Muscle of leg (tissue), 11 donors: ENCODE results near the gene TMEM79. TPM values are rescaled to one million over a fixed set of nuclear protein-coding genes. Genes with fewer than 3 reads are reported as not detected.
"Not testable (repeated sequence)": the region's sequence is repeated elsewhere in the genome, so short reads cannot be mapped to it uniquely, and the experiment has no call there.

Experiments used
- DNase-seq: peaks from one replicate; pipeline ENCODE4 v3.0.0; 2013
- H3K27ac ChIP-seq: one replicate; pipeline ENCODE4 v1.5.1; 2013; ENCODE audit warnings: mild to moderate bottlenecking, low read length, control low read depth
- H3K27me3 ChIP-seq: one replicate; pipeline ENCODE4 v1.6.1; 2013; ENCODE audit warnings: low read length; ENCODE audit not compliant: control insufficient read depth, insufficient read depth
- H3K36me3 ChIP-seq: one replicate; pipeline ENCODE4 v1.6.1; 2013; ENCODE audit warnings: low read length; ENCODE audit not compliant: control insufficient read depth, insufficient read depth
- H3K4me1 ChIP-seq: one replicate; pipeline ENCODE4 v1.6.1; 2013; ENCODE audit warnings: low read length; ENCODE audit not compliant: control insufficient read depth, insufficient read depth
- H3K4me3 ChIP-seq: one replicate; pipeline ENCODE4 v1.5.1; 2013; ENCODE audit warnings: low read length, control low read depth
- H3K9me3 ChIP-seq: replicated peaks from 2 replicates; pipeline ENCODE4 v1.6.1; 2013; ENCODE audit warnings: low read depth, low read length; ENCODE audit not compliant: control insufficient read depth
- WGBS: methylation state at CpG from one replicate; pipeline ENCODE4 v1.1.5; 2013; ENCODE audit warnings: missing lambda C conversion rate; ENCODE audit not compliant: insufficient coverage; 5-methylcytosine and 5-hydroxymethylcytosine counted together
- polyA plus RNA-seq, 8 donors: library from polyadenylated mRNA; unstranded; fragments of 120-200 nt; gene quantifications; one replicate each; pipeline versions ENCODE4 v1.2.1 to v1.2.3, GENCODE V29; 2013; ENCODE audit warnings: inconsistent platforms in 1 of 8, low replicate concordance in 1 of 8; ENCODE audit not compliant: insufficient read length in 8 of 8, insufficient read depth in 1 of 8
- total RNA-seq: library from RNA; stranded (reverse); fragments of 120-200 nt; gene quantifications from one replicate; pipeline ENCODE4 v1.2.4, GENCODE V29; 2013

TMEM79 gene
- total and polyA plus RNA-seq, 9 donors = 2.1 to 7.4 (median 4.6) TPM

DNA sequence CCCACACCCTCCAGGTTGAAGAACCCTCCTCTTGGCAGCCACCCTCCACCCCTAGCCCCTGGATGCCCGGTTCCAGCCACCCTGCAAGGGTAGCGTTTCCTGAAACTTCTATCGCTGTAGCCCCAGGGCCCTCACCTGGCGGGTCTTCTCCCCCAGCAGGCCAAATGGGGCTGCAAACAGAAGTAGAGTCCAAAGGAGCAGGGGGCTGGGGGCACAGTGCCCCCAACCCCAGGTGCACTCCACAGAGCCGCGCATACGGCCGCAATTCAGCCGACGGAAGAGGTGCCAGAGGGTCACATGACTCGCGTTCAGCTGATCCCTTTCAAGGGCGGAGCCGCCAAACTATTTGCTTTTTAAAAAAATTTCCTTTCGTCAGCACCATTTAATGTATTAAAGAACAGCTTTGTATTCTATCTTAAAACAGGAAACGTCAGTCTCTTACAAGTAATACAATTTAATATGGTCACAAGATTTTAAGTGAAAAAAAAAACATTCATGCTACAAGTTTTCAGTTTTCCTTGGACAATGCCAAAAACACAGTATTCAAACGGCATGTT is 11.3 kb downstream of the TMEM79 start, which contains the start of gene GLMP:
TSS of gene GLMP (minus strand) at position 289 of the 557 bp plus-strand sequence. CDS start at position 255, 34 bp downstream.
- H3K27me3 ChIP-seq = no peaks in the 10 kb centered on the region
- H3K27ac ChIP-seq = no peak within 1 kb of the TSS
- DNase-seq = peak; percentile 89
- H3K36me3 ChIP-seq = peaks cover 2% of the 10 kb centered on the region
- H3K9me3 ChIP-seq = no peaks in the 10 kb centered on the region
- H3K4me3 ChIP-seq = peak within 1 kb of the TSS; percentile 62
- peaks cover 17% of the 10 kb centered on the region for H3K4me1 ChIP-seq
- WGBS = 0% methylated on average over 7 of the region's 17 CpGs

DNA sequence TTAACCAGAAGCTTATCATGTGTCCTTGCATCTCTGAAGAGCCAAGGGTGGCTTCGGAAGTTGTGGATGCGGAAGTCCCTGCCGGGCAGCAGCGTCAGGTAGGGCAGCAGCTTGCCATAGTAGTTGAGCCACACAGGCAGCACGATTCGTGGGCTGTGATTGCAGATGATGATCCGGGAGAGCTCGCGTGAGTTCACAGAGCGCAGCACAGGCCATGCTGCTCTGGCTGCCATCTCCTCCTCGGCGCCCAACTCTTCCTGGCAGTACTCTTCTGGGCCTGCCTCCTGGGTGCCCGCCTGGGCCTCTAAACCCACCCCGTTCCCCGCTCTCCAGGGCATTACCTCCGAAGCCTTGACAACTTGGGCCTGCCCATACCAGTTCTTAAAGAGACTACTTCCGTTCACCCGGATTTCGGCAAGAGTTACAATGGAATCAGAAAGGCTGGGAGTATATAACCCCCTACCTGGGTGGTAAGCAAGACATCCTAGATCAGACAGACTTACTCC is 14.8 kb downstream of the TMEM79 start, which contains the start of gene VHLL:
TSS of gene VHLL (minus strand) at position 456 of the 506 bp plus-strand sequence. CDS start at position 338, 118 bp downstream.
- Histone ChIP-seq H3K9me3 (no peaks in the 10 kb centered on the region), H3K36me3 (peaks cover 3% of the 10 kb centered on the region), H3K4me3 (no peak within 1 kb of the TSS), H3K27me3 (no peaks in the 10 kb centered on the region), H3K27ac (no peak within 1 kb of the TSS), H3K4me1 (peaks cover 9% of the 10 kb centered on the region)
- 87% methylated on average over 16 of the region's 19 CpGs for WGBS
- no peak for DNase-seq

DNA sequence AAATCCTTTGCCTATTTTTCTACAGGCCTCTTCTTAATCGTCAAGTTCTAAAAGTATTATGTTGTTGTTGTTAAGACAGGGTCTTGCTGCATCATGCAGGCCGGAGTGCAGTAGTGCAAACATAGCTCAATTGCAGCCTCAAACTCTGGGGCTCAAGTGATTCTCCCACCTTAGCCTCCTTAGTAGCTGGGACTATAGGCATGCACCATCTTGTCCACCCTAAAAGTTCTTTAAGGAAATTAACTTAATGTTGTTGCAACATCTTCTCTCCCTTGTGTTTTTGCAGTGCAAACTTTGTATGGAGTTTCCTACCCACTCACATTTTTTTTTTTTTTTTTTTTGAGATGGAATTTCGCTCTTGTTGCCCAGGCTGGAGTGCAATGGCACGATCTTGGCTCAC is 19.1 kb downstream of the TMEM79 start:
- peaks cover 13% of the 10 kb centered on the region for H3K36me3 ChIP-seq
- WGBS = no CpG with 5 or more reads among the region's 4 CpGs
- no peaks in the 10 kb centered on the region for H3K4me1 ChIP-seq
- no peaks in the 10 kb centered on the region for H3K27me3 ChIP-seq
- no peak overlapping the region for H3K4me3 ChIP-seq
- DNase-seq = no peak
- no peaks in the 10 kb centered on the region for H3K9me3 ChIP-seq
- H3K27ac ChIP-seq = no peak overlapping the region

DNA sequence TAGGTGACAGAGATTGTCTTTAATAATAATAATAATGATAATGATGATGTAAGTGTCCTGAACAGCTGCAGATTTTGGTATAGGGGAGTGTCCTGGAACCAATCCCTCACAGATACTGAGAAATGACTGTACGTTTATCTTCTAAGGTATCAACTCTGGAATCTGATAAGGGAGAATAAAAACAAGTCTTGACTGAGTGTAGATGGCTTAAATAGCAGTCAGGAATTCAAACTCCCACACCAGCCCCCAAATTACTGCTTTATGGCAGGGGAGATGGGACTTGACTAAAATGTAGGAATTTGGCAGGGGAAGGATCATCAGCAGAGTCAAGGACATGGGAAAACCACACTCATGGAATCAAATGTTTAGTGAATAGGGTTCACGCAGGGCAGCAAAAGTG is 21.1 kb downstream of the TMEM79 start:
- no peaks in the 10 kb centered on the region for H3K4me1 ChIP-seq
- no peaks in the 10 kb centered on the region for H3K9me3 ChIP-seq
- no peak overlapping the region for H3K4me3 ChIP-seq
- H3K36me3 ChIP-seq = peaks cover 31% of the 10 kb centered on the region
- H3K27ac ChIP-seq = no peak overlapping the region
- DNase-seq = no peak
- 100% methylated on average over 1 of the region's 2 CpGs for WGBS
- H3K27me3 ChIP-seq = no peaks in the 10 kb centered on the region

DNA sequence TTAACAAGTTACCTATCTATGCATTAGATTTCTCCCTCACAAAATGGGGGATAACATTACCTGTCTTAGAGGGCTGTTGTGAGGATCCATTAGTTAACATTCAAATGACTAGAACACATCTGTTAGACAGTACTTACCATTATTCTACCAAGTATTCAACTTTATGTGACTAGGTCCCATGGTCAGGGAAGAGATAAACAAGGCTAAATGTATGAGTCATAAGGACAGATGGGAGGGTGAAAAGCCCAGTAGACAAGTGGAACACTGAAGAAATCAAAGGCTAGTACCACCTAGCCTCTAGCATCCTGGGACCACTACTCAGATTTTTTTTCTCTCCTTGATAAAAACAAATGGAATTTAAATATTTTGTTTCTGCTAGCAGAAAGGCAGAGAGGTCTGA is 24.0 kb downstream of the TMEM79 start:
- no peak for DNase-seq
- H3K27ac ChIP-seq = no peak overlapping the region
- no peaks in the 10 kb centered on the region for H3K27me3 ChIP-seq
- H3K36me3 ChIP-seq = peaks cover 56% of the 10 kb centered on the region
- H3K4me1 ChIP-seq = no peaks in the 10 kb centered on the region
- H3K4me3 ChIP-seq = no peak overlapping the region
- H3K9me3 ChIP-seq = no peaks in the 10 kb centered on the region

DNA sequence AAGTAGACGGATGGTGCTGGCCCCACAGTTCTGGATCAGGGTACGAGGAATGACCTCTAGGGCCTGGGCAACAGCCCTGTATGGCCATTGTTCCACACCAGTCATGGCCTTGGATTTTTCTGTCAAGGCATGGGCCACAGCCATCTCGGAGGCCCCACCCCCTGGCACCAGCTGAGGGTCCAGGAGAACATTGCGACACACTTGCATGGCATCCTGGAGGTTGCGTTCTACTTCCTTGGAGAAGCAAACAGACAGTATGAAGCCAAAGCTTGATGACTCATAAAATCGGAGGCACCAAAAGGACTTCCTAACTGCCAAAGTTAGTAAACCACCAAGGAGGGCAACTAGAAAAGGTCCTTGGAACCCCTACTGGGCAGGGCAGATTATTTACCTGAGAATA is 26.8 kb downstream of the TMEM79 start:
- DNase-seq = no peak
- no peak overlapping the region for H3K4me3 ChIP-seq
- 92% methylated on average over 6 of the region's 6 CpGs for WGBS
- peaks cover 70% of the 10 kb centered on the region for H3K36me3 ChIP-seq
- H3K4me1 ChIP-seq = no peaks in the 10 kb centered on the region
- H3K27ac ChIP-seq = no peak overlapping the region
- H3K27me3 ChIP-seq = no peaks in the 10 kb centered on the region
- no peaks in the 10 kb centered on the region for H3K9me3 ChIP-seq

DNA sequence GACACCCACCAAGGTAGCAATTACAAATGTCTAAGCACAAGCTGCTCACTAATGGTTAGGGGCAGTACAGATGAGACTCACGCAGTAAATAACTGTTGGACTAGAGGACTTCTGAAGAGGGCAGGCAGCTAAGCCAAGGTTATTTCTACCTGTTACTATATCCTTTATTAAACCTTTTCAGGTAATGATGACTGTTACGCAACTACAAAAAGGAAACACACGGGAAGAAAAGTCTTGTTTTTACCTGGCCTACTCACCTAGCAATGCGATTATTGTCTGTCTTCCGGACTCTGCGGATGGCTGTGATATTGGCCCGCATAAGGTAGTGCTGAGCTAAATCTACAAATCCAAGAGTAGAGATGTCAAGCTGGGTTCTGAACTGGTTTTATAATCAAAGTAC is 32.8 kb downstream of the TMEM79 start:
- Histone ChIP-seq H3K9me3 (no peaks in the 10 kb centered on the region), H3K27ac (no peak overlapping the region), H3K27me3 (no peaks in the 10 kb centered on the region), H3K4me3 (no peak overlapping the region), H3K36me3 (peaks cover 84% of the 10 kb centered on the region), H3K4me1 (no peaks in the 10 kb centered on the region)
- WGBS = 92% methylated on average over 2 of the region's 7 CpGs
- no peak for DNase-seq

DNA sequence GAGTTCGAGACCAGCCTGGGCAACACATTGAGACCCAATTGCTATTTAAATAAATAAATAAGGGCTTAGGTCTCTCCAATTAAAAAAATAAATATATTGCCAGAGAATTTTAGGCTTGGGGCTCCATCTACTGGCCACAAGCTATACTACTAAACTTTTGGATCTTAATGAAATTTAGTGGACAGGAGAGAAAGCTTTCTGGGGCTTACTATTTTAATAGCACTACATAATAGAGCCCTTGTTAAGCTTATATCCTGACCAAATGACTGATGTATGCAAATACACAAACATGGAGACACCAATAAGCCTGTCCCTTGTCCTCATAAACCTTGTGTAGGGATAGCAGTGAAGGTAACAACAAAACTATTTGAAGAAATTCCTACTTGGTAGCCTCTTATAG is 35.5 kb downstream of the TMEM79 start:
- WGBS = no CpG with 5 or more reads among the region's 1 CpG
- Histone ChIP-seq H3K27ac (no peak overlapping the region), H3K4me3 (no peak overlapping the region), H3K36me3 (peaks cover 82% of the 10 kb centered on the region), H3K4me1 (no peaks in the 10 kb centered on the region), H3K27me3 (no peaks in the 10 kb centered on the region), H3K9me3 (no peaks in the 10 kb centered on the region)
- peak; percentile 21 for DNase-seq

DNA sequence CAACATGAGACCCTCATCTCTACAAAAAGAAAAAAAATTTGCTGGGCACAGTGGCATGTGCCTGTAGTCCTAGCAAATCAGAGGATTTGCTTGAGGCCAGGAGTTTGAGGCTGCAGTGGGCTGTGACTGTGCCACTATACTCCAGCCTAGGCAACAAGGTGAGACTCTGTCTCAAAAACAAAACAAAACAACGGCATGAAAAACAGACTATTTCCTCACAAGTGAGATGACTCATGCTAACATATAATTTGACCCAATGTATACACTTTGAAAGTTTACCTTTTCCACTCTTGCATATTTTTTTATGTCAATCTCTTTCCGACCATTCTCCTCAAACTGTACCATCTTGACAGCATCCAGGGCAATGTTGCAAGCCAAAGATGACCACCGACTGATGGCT is 36.4 kb downstream of the TMEM79 start:
- no peak for DNase-seq
- peaks cover 82% of the 10 kb centered on the region for H3K36me3 ChIP-seq
- 100% methylated on average over 1 of the region's 3 CpGs for WGBS
- H3K27ac ChIP-seq = no peak overlapping the region
- H3K4me1 ChIP-seq = no peaks in the 10 kb centered on the region
- no peaks in the 10 kb centered on the region for H3K9me3 ChIP-seq
- H3K4me3 ChIP-seq = no peak overlapping the region
- H3K27me3 ChIP-seq = no peaks in the 10 kb centered on the region

DNA sequence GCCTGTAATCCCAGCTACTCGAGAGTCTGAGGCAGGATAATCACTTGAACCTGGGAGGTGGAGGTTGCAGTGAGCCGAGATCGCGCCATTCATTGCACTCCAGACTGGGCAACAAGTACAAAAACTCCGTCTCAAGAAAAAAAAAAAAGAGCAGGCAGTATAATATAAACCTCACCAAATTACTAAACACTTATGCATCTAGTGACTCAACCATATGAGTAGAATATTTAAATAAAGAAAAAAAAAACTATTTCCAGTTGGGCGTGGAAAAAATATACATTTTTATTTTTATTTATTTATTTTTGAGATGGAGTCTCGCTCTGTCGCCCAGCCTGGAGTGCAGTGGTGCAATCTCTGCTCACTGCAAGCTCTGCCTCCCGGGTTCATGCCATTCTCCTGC is 39.1 kb downstream of the TMEM79 start:
- peaks cover 64% of the 10 kb centered on the region for H3K36me3 ChIP-seq
- not testable (repeated sequence) for H3K4me3 ChIP-seq, H3K4me1 ChIP-seq, DNase-seq, H3K9me3 ChIP-seq, H3K27ac ChIP-seq, H3K27me3 ChIP-seq
- 96% methylated on average over 3 of the region's 9 CpGs for WGBS

DNA sequence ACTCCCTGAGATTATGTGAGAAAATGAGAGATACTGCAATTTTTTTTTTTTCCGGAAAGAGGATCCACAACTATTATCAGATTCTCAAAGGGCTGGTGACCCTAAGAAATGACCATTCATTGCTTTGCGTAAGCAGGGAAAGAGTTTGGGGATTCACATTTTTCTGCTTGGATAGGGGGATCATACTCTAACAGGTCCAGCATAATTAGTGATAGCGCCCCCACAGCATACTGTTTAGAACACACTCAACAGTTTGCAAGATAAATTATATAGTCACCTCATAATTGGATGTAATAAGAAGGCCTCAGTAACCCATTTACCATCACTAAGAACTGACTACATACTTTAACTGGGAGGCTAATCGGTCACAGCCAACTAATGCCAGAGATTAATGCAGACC is 52.1 kb downstream of the TMEM79 start:
- DNase-seq = no peak
- Histone ChIP-seq H3K4me1 (peaks cover 10% of the 10 kb centered on the region), H3K36me3 (peaks cover 34% of the 10 kb centered on the region), H3K27me3 (no peaks in the 10 kb centered on the region), H3K9me3 (no peaks in the 10 kb centered on the region), H3K4me3 (no peak overlapping the region), H3K27ac (no peak overlapping the region)
- 100% methylated on average over 1 of the region's 4 CpGs for WGBS
